Frontal cortex (tissue), 4 donors: Measurements from ENCODE around the gene AHRR. TPM values are rescaled to one million over a fixed set of nuclear protein-coding genes. Genes with fewer than 3 reads are reported as not detected.
"Not testable (repeated sequence)": the region's sequence is repeated elsewhere in the genome, so short reads cannot be mapped to it uniquely, and the experiment has no call there.

Source experiments
- DNase-seq, 2 donors: peaks; one replicate each; pipeline ENCODE4 v3.0.0; 2012; ENCODE audit warnings: low spot score in 2 of 2
- FAIRE-seq: peaks from 2 replicates; lab custom pipeline; 2012; peaks lifted over from hg19 to GRCh38; lab: Jason Lieb, UNC
- total RNA-seq: library from RNA; depleted of rRNA; stranded (reverse); fragments of >200 nt; gene quantifications from one replicate; pipeline ENCODE4 v1.2.3, GENCODE V29; 2014
- donor health status: control.
- donor health status: control.
- donor health status: control.

Gene AHRR
- total RNA-seq, 1 donor from 2014 or later: 1.2 TPM

- not testable (repeated sequence) for DNase-seq, FAIRE-seq
Observed at GRCh38 chr5:303741-304140, 17.8 kb upstream of the AHRR start.

GRCh38 chr5:305050-305449, 16.5 kb upstream of the AHRR start:
- DNase-seq (no peak), FAIRE-seq (no peak)

GRCh38 chr5:305459-305858, 16.1 kb upstream of the AHRR start:
- FAIRE-seq: no peak
- DNase-seq: peak in 1 of 2 donors; percentile 8

DNA sequence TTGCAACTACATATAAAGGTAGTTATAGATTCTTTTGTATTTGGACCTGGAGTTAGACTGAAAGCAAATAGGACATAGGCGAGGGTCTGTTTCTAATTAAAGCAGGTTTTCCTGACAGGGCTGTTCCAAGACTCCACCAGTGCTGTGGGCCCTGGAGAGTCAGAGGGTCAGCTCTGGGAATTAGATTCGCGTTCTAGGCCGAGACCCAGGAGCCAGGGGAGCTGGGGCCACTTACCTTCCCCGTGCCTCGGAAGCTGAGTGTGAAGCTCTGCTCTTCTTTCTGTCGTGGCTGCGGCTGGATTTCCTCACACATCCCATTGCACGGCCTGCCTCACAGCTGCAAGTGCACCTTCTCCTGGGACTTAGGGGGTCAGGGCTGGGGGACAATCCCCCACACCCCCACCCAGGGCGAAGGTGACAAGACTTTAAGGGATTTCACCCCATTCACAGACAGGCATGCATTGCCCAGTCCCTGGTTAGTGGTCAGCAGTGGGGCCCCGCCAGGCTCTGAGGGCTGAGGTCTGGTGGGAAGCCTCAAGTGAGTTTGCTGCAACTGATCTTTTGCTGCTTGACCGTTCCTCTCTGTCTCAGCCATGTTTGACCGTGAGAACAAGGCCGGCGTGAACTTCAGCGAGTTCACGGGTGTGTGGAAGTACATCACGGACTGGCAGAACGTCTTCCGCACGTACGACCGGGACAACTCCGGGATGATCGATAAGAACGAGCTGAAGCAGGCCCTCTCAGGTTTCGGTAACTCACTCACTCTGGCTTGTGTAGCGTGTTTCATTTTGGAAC, 15.3 kb upstream of the AHRR start:
- FAIRE-seq: no peak
- no peak for DNase-seq

GRCh38 chr5:307306-307705, 14.2 kb upstream of the AHRR start:
- no peak for DNase-seq
- no peak for FAIRE-seq

DNA sequence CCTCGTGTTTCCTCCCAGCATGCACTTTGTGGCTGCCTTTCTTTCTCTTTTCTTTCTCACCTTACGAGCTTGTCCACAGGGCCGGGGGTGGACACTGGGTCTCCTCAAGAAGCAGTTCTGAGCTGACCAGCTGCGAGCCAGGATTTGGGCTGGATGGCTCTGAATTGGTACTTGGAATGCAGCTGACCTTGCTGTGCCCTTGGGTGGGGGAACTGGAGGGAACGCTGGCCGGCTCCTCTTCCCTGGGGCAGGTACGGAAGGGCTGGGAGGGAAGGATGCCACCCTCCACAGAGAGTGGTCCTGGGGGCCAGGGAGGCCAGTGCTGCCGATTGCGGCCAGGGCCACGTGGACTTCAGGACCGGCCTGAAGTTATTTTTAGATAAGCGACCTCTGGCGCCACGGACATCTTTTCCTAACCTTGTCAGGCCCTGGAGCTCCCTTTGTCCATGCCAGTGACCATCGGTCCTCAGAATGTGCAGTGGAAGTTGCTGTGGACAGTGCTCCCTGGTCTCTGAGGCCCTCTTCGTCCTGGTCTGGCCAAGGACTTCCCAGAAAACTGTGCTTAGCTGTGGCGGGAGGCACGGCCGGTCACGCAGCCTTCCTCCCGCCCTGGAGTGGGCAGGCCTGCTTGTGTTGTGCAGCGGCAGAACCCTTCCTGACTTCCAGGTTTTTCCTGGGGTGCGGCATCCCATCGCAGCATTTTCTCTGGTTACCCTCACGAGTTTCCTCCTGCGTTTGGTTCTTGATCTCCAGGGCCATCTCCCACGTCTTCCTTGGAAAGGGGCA, 13.5 kb upstream of the AHRR start:
- DNase-seq: peak in 1 of 2 donors; percentile 16

DNA sequence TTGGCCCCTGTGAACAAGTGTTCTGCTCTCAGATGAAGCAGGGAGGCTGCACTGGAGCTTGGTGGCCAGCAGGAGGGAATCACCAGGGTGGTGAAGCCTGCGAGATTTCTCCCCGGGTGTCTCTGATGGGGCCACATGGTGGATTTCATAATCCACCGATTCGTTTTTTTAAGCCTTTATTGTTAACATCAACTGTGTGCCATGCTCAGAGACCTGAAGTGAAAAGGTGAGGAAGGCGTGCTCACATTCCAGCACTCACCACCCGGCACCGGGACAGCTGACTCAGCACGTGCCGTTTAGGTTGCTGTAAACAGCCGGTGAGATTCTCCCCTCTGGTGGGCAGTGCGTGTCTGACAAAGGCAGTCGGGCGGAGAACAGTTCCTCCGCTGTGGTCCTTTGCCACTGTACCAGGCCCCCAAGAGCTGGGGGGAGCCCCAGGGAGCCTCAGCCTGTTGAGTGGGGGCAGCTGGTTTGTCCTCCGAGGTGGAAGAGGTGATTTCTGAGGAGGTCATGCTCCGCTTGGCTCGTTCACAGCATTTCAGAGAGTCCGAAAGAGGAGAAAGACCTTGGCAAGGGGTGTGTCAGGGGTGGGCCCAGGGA, 12.7 kb upstream of the AHRR start:
- no peak for FAIRE-seq

More for the DNA sequence above, 13.5 kb upstream of the AHRR start:
- FAIRE-seq: no peak

DNA sequence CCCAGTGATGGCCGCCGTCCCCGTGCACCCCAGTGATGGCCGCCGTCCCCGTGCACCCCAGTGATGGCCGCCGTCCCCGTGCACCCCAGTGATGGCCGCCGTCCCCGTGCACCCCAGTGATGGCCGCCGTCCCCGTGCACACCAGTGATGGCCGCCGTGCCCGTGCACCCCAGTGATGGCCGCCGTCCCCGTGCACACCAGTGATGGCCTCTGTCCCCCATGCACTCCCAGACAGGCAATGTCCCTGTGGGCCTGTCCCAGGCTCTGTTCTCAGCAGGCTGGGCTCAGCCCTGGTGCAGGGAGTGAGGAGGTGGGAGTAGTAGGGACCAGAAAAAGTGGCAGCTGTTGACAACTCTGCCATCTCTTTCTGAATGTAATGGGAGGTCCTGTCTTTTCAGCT, 11.7 kb upstream of the AHRR start:
- FAIRE-seq, DNase-seq: not testable (repeated sequence)

More for the DNA sequence above, 12.7 kb upstream of the AHRR start:
- peak in 1 of 2 donors; percentile 12 for DNase-seq

- DNase-seq (no peak), FAIRE-seq (no peak)
Observed at GRCh38 chr5:310516-310915, 11.0 kb upstream of the AHRR start.

DNA sequence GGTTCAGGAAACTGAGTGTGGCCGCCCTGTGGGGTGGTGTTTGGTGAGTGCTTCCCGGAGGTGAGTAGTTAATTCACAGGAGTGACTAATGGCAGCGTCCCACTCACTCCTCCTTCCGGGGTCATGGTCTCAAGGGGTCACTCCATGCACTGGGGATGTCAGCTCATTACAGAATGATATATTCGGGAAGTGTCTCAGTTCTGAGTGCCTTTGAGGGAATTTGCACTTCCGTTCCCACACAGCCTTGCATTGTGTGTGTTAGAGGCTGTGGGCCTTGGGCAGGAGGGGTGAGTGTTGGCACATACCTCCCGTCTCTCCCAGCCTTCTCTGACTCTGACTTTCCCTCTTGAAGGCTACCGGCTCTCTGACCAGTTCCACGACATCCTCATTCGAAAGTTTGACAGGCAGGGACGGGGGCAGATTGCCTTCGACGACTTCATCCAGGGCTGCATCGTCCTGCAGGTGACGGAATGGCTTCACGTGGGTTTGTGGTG, 10.5 kb upstream of the AHRR start:
- FAIRE-seq (no peak), DNase-seq (peak; percentile 12 to 19)

DNA sequence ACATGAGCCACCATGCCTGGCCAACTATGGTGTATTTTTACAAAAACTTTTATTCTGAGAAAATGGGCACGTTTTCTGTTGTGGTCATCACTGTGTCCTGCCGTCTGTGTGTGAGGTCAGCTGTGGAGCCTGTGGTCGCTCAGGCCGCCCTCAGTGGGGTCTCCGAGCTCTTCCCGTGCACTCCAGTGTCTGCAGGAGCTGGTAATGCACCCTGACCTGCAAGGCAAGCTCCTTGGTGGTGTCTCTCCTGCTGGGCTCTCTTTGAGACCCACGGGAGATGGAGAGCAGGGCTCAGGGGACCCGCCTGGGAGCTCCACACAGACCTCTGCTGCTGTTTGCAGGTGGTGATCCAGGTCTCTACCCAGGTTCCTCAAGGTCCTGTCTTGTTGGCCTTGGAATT, 9.6 kb upstream of the AHRR start:
- FAIRE-seq (no peak), DNase-seq (no peak)

- FAIRE-seq (no peak), DNase-seq (peak in 1 of 2 donors; percentile 46)
Observed at GRCh38 chr5:312845-313244, 8.7 kb upstream of the AHRR start.

DNA sequence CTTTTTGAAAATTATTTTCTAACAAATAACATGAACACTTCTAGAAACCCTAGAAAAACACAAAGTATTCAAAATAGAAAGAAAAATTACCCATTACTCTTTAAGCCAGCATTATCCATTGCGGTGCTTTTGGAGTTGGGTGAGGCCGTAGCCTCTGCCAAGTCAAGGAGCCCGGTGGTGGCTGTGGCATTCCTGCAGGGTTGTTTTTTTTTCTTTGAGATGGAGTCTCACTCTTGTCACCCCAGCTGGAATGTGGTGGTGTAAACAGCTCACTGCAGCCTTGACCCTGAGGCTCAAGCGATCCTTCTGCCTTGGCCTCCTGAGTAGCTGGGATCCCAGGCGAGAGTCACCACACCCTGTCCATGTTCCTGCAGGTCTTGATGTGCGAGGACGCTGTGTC, 8.2 kb upstream of the AHRR start:
- no peak for DNase-seq
- FAIRE-seq: no peak

DNA sequence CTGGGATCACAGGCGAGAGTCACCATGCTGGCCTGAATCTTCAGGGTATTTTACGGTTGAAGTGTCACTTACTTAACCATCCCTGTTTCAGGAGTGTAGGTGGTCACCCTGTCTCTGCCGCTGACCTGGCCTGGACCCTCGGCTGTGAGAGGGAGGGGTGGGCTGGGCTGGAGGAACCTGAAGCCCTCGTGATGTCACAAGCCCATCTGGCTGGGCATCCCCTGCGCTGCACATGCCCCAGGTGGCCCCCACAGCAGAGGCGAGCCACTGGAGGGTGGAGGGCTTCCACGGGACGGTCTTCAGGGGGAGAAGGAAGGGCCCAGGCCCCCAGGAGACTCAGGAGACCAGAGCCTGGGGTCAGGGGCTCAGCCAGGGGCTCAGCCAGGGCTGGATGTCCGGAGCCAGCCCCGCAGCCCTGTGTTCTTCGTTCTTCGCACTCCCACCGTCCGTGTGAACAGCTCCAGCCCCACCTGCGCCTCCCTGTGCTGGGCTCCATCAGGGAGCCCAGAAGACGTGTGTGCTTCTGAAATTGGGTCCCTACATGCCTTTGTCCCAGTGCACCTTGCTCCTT, 7.6 kb upstream of the AHRR start:
- FAIRE-seq (no peak), DNase-seq (no peak)

- FAIRE-seq: no peak
- peak in 1 of 2 donors; percentile 11 for DNase-seq
Observed at GRCh38 chr5:314676-315487, 6.6 kb upstream of the AHRR start.

GRCh38 chr5:315488-316209, 5.9 kb upstream of the AHRR start:
- DNase-seq: no peak
- no peak for FAIRE-seq

- no peak for FAIRE-seq
- DNase-seq: no peak
Observed at GRCh38 chr5:316210-317085, 5.1 kb upstream of the AHRR start.
